GM23338 (cell line): ENCODE measurements around the gene DLL4. TPM values are rescaled to one million over a fixed set of nuclear protein-coding genes. Genes with fewer than 3 reads are reported as not detected.

ENCODE experiments used
- ATAC-seq: fragments of 200-7000 bp; cut with Tn5 transposase; 3 replicates; pipeline ENCODE4 v1.9.1; 2020
- DNase-seq: peaks from one replicate; pipeline ENCODE4 v3.0.0-alpha.2; 2015; ENCODE audit warnings: low spot score
- H2AFZ ChIP-seq: fragments of 200-600 bp; sonication (generic); 2 replicates; pipeline ENCODE4 v1.8.0; 2016; ENCODE audit warnings: antibody characterized with exemption, mild to moderate bottlenecking, moderate library complexity
- H3F3A ChIP-seq: fragments of 200-600 bp; sonication (generic); replicated peaks from 2 replicates; pipeline ENCODE4 v1.8.0; 2017; ENCODE audit warnings: antibody characterized with exemption, mixed run types, low read depth
- H3K27ac ChIP-seq: fragments of 200-600 bp; sonication (generic); 2 replicates; pipeline ENCODE4 v1.6.1; 2016; ENCODE audit warnings: low read depth
- H3K27me3 ChIP-seq: fragments of 200-600 bp; sonication (generic); 2 replicates; pipeline ENCODE4 v1.8.0; 2016; ENCODE audit warnings: mild to moderate bottlenecking, mixed run types, moderate library complexity; ENCODE audit not compliant: insufficient read depth
- H3K36me3 ChIP-seq: fragments of 200-600 bp; sonication (generic); 2 replicates; pipeline ENCODE4 v1.8.0; 2016; ENCODE audit warnings: mild to moderate bottlenecking; ENCODE audit not compliant: insufficient read depth
- H3K4me1 ChIP-seq: fragments of 200-600 bp; sonication (generic); 2 replicates; pipeline ENCODE4 v1.8.0; 2016; ENCODE audit warnings: mild to moderate bottlenecking, moderate library complexity; ENCODE audit not compliant: insufficient read depth
- H3K4me2 ChIP-seq: fragments of 200-600 bp; sonication (generic); 2 replicates; pipeline ENCODE4 v1.7.1; 2017; ENCODE audit warnings: mixed run types
- H3K4me3 ChIP-seq: fragments of 200-600 bp; sonication (generic); 2 replicates; pipeline ENCODE4 v1.6.1; 2016; ENCODE audit warnings: mixed run types
- H3K79me2 ChIP-seq: fragments of 200-600 bp; sonication (generic); replicated peaks from 2 replicates; pipeline ENCODE4 v1.8.0; 2017; ENCODE audit warnings: mild to moderate bottlenecking; ENCODE audit not compliant: insufficient read depth
- H3K9me2 ChIP-seq: fragments of 200-600 bp; sonication (generic); 2 replicates; pipeline ENCODE4 v1.8.0; 2017; ENCODE audit not compliant: insufficient read depth
- H4K20me1 ChIP-seq: fragments of 200-600 bp; sonication (generic); replicated peaks from 2 replicates; pipeline ENCODE4 v1.8.0; 2017; ENCODE audit warnings: mild to moderate bottlenecking; ENCODE audit not compliant: insufficient read depth
- H3K27ac Mint-ChIP-seq: 2 replicates; pipeline ENCODE4 v1.8.0; 2020; ENCODE audit warnings: inconsistent platforms, mild to moderate bottlenecking, moderate library complexity, mixed read lengths
- H3K27me3 Mint-ChIP-seq: 3 replicates; pipeline ENCODE4 v1.8.0; 2022; ENCODE audit warnings: low read depth, mild to moderate bottlenecking, moderate library complexity, mixed read lengths, inconsistent platforms; ENCODE audit not compliant: insufficient read depth, poor library complexity
- H3K36me3 Mint-ChIP-seq: 3 replicates; pipeline ENCODE4 v1.8.0; 2021; ENCODE audit warnings: low read depth, mild to moderate bottlenecking, inconsistent platforms, moderate library complexity, mixed read lengths
- H3K4me1 Mint-ChIP-seq: 3 replicates; pipeline ENCODE4 v1.8.0; 2020; ENCODE audit warnings: mild to moderate bottlenecking, inconsistent platforms, mixed read lengths
- H3K4me3 Mint-ChIP-seq: 3 replicates; pipeline ENCODE4 v1.8.0; 2021; ENCODE audit warnings: moderate library complexity, mild to moderate bottlenecking, inconsistent platforms, mixed read lengths
- H3K9me3 Mint-ChIP-seq: 3 replicates; pipeline ENCODE4 v1.8.0; 2020; ENCODE audit warnings: moderate library complexity, mild to moderate bottlenecking, inconsistent platforms, mixed read lengths
- CTCF ChIP-seq, 2 experiments: fragments of 200-600 bp in 1 of 2; sonication (generic) in 1 of 2; conservative IDR thresholded peaks; 2 replicates each; pipeline versions ENCODE4 v1.5.1 to v1.6.1; 2016 to 2017; ENCODE audit warnings: antibody characterized with exemption in 2 of 2, low read depth in 2 of 2, mild to moderate bottlenecking in 2 of 2, moderate library complexity in 1 of 2
- ETS1 ChIP-seq: IDR thresholded peaks from 2 replicates; pipeline ENCODE4 v1.6.1; 2016; ENCODE audit warnings: antibody characterized with exemption
- EZH2 ChIP-seq: fragments of 200-600 bp; sonication (generic); IDR thresholded peaks from one replicate; pipeline ENCODE4 v1.8.0; 2017; ENCODE audit warnings: antibody characterized with exemption, mild to moderate bottlenecking, low read depth; ENCODE audit not compliant: unreplicated experiment
- EZH2phosphoT487 ChIP-seq: fragments of 200-600 bp; sonication (generic); IDR thresholded peaks from one replicate; pipeline ENCODE4 v1.8.1; 2018; ENCODE audit warnings: antibody characterized with exemption; ENCODE audit not compliant: unreplicated experiment
- NANOG ChIP-seq: IDR thresholded peaks from 2 replicates; pipeline ENCODE4 v1.6.1; 2016; ENCODE audit warnings: antibody characterized with exemption, borderline replicate concordance
- REST ChIP-seq: IDR thresholded peaks from one replicate; pipeline ENCODE4 v1.6.1; 2018; ENCODE audit warnings: antibody characterized with exemption; ENCODE audit not compliant: unreplicated experiment
- STAT1 ChIP-seq: IDR thresholded peaks from one replicate; pipeline ENCODE4 v1.6.1; 2016; ENCODE audit warnings: antibody characterized with exemption; ENCODE audit not compliant: unreplicated experiment
- ZNF114 ChIP-seq: fragments of 250-450 bp; sonication (Bioruptor Pico); IDR thresholded peaks from 2 replicates; pipeline ENCODE4 v1.5.0; 2020; ENCODE audit warnings: mild to moderate bottlenecking, moderate library complexity
- ZNF331 ChIP-seq: fragments of 250-450 bp; sonication (Bioruptor Pico); IDR thresholded peaks from 2 replicates; pipeline ENCODE4 v1.5.0; 2020; ENCODE audit warnings: low read depth, mild to moderate bottlenecking, moderate library complexity
- polyA plus RNA-seq: library from polyadenylated mRNA; unstranded; fragments of >200 nt; fragmentation: Nextera tagmentation; extraction: Ambion mirVana; gene quantifications from 2 replicates; pipeline ENCODE4 v1.2.1, GENCODE V29; 2016
- total RNA-seq: library from RNA; depleted of rRNA; stranded (reverse); fragments of >200 nt; shearing (Covaris generic); gene quantifications from 2 replicates; pipeline ENCODE4 v1.2.3, GENCODE V29; 2014

The DLL4 gene
- total and polyA plus RNA-seq, 2 experiments from 2014 or later: 0.31 to 0.99 TPM

- H4K20me1 ChIP-seq: peaks cover 7% of the 10 kb centered on the region; the same call in 1 of the 2 replicates
- TF ChIP-seq STAT1: no peak
- 0 out of 4 replicates have a peak, but pooled peaks of 1 of the 2 experiments have one; percentile 0 for TF ChIP-seq CTCF (conservative IDR thresholded peaks at IDR 0.05; ENCODE audit: low read depth in 2 of 2)
- TF ChIP-seq ZNF114 (CRISPR knock-in tag): no peak
- TF ChIP-seq EZH2: peak; percentile 89
- no peak for TF ChIP-seq ETS1
- TF ChIP-seq ZNF331 (CRISPR knock-in tag): no peak
- no peak for TF ChIP-seq NANOG
- peak; percentile 43 for TF ChIP-seq EZH2phosphoT487
- TF ChIP-seq REST: no peak
- peaks cover 14% of the 10 kb centered on the region for H3F3A ChIP-seq
- Mint-ChIP-seq H3K27me3 (peaks cover 94% of the 10 kb centered on the region), H3K9me3 (no peaks in the 10 kb centered on the region; the same call in 2 of the 3 replicates), H3K4me3 (peak overlapping the region; percentile 67), H3K4me1 (peaks cover 28% of the 10 kb centered on the region), H3K36me3 (no peaks in the 10 kb centered on the region; the same call in 2 of the 3 replicates), H3K27ac (no peak overlapping the region)
- H3K27ac ChIP-seq: no peak overlapping the region
- peak; percentile 13 for ATAC-seq
- peaks cover 100% of the 10 kb centered on the region for H3K27me3 ChIP-seq
- H3K9me2 ChIP-seq: no peaks in the 10 kb centered on the region
- H3K36me3 ChIP-seq: no peaks in the 10 kb centered on the region
- peaks cover 22% of the 10 kb centered on the region for H3K4me1 ChIP-seq
- H3K79me2 ChIP-seq: no peaks in the 10 kb centered on the region
- H3K4me2 ChIP-seq: peak overlapping the region; percentile 99
- DNase-seq: peak; percentile 78
- H3K4me3 ChIP-seq: peak overlapping the region; percentile 88
- peak overlapping the region; percentile 93 for H2AFZ ChIP-seq
Observed at GRCh38 chr15:40925863-40926658, 3.1 kb upstream of the DLL4 start.
